Heart left ventricle (tissue), 13 donors: Measurements from ENCODE around the gene KPTN.

Experiments
- CTCF ChIP-seq, 12 donors: fragments of 200-600 bp; sonication (generic) in 4 of 12; IDR thresholded peaks; one replicate each; pipeline versions ENCODE4 v1.5.0 to v1.8.0; 2018 to 2022; ENCODE audit warnings: antibody characterized with exemption in 12 of 12, mild to moderate bottlenecking in 5 of 12
- POLR2A ChIP-seq, 2 donors: fragments of 450-650 bp; IDR thresholded peaks; one replicate each; pipeline ENCODE4 v1.6.1; 2017; ENCODE audit warnings: antibody characterized with exemption in 2 of 2, mild to moderate bottlenecking in 2 of 2, moderate library complexity in 2 of 2
- donor health status: ischemic (EF 13 %, LVEDD 7.1; RV severe dilation, severe dysfunction).
- donor health status: DM: no; HTN: yes; CAD: no.
- donor health status: DM: no; HTN: no; CAD: no.
- donor health status: ischemic (EF 25% LVEDD 6.9; RV normal size, moderate dysfunction).
- donor health status: ischemic (EF 25% LVEDD 5.7; RV mildly dilated, moderate dysfunction).
- donor health status: ischemic (EF 35%, LVEDD 5.7; RV mildly dilated, moderate dysfunction).
- donor health status: nonischemic (EF 11% LVEDD 7.7; RV severe dilation, severe dysfunction).
- donor health status: DM: yes; HTN: yes; CAD: no.
- donor health status: PGD.
- donor health status: ischemic (EF 29% LVEDD 5.4; RV normal size, mild dysfunction).
- donor health status: nonischemic (EF 23%, LVEDD 6.1; RV moderate dilation, normal function).

GRCh38 chr19:47509973-47510372 is 26.0 kb upstream of the KPTN start:
- no peak for TF ChIP-seq CTCF (IDR thresholded peaks at IDR 0.05)
- no peak for TF ChIP-seq POLR2A (IDR thresholded peaks at IDR 0.05)
